NCI-H345 treated with DMSO at 0.1 percent for 48 hours (cell line): ENCODE results near the gene ODF2.
"Not testable (repeated sequence)": the region's sequence is repeated elsewhere in the genome, so short reads cannot be mapped to it uniquely, and the experiment has no call there.

Source experiments
- DNase-seq: peaks from one replicate; lab custom pipeline; 2025; ENCODE audit not compliant: unreplicated experiment; lab: John Stamatoyannopoulos, UW

The ODF2 gene

DNA sequence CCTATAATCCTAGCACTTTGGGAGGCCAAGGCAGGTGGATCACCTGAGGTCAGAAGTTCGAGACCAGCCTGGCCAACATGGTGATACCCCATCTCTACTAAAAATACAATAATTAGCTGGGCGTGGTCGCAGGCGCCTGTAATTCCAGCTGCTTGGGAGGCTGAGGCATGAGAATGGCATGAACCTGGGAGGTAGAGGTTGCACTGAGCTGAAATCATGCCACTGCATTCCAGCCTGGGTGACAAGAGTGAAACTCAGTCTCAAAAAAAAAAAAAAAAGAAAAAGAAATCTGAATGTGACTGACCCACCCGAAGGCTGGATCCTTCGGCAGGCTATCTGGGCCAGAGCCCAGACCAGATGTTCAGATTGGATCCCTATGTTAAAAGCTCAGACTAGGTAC, 32.5 kb upstream of the ODF2 start:
- DNase-seq, result not testable (repeated sequence)

DNA sequence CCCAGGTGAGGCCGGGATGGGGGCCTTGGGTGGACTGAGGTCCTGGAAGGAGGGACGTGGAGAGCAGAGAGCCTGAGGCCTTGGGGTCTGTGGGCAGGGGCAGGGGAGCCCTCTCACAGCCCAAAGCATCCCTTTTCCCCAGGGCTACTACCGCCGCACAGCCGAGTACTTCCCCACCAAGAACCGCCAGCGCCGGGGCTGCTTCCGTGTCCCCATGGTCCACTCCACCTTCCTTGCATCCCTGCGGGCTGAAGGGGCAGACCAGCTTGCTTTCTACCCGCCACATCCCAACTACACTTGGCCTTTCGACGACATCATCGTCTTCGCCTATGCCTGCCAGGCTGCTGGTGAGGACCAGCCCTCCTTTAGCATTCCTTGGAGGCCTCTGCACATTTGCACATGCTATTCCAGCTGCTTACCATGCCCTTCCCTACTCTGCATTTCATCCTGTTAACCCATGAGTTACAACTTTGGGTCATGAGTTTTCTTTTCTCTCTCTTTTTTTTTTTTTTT, 31.5 kb upstream of the ODF2 start:
- no peak for DNase-seq

DNA sequence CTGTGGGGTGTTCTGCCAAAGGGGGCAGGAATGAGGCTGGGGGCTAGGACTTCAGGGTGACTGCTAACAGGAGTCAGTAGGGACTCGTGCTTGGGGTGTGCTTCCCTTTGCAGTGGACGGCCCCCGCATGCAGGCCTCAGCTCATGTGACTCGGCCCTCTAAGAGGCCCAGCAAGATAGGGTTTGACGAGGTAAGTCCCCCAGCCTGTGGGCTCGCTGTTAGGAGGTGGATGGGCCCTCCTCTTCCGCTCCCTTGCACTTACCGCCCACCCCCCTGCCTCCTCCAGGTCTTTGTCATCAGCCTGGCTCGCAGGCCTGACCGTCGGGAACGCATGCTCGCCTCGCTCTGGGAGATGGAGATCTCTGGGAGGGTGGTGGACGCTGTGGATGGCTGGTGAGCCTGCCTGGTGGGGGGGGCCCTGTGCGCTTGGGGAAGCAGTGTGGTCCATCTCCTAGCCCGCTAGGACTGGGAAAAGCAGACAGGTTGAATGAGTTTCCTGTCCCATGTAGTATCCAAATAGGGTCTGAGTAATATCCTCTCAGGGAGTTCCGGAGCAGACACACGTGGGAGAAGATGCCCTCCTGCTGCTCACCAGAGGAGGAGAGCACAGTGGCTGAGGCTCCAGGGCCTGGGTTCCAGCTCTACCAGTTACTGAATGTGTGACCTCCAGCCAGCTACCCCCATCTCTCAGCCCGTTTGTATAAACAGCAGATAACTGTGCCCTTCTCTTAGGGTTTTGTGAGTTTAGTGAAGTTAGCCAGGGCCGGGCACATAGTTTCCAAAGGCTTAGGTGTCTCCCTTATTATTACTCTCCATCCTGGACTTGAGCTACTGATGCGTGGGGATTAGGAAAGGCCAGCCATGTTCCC, 26.9 kb upstream of the ODF2 start:
- no peak for DNase-seq

DNA sequence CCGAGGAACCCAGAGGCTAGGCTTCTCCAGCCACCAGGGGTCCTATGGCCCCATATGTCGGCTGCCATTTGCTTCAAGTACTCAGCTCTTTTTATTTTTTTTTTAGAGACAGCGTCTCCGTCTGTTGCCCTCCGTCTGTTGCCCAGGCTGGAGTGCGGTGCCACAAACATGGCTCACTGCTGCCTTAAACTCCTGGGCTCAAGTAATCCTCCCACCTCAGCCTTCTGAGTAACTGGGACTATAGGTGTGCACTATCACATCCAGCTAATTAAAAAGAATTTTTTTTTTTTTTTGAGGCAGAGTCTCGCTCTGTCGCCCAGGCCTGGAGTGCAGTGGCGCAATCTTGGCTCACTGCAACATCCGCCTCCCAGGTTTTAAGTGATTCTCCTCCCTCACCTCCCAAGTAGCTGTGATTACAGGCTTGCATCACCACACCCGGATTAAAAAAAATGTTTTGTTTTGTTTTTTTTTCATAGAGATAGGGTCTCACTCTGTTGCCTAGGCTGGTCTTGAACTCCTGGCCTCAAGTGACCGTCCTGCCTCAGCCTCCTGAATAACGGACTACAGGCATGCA, 26.2 kb upstream of the ODF2 start:
- DNase-seq, result no peak

DNA sequence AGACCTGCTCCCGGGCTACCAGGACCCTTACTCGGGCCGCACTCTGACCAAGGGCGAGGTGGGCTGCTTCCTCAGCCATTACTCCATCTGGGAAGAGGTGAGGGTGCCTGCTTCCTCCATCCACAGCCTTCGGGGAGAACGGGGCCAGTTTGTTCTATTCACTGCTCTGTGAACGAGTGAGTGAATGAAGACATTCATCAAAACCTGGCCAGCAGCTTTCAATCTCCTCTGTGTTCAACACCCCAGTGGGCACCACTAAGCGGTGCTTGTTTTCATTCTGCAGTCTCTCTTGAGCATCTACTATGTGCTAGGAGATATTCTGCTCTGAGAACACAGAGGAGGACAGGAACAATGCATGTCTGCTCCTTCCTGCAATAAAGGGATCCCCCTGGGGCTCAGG, 24.6 kb upstream of the ODF2 start:
- DNase-seq, result no peak

DNA sequence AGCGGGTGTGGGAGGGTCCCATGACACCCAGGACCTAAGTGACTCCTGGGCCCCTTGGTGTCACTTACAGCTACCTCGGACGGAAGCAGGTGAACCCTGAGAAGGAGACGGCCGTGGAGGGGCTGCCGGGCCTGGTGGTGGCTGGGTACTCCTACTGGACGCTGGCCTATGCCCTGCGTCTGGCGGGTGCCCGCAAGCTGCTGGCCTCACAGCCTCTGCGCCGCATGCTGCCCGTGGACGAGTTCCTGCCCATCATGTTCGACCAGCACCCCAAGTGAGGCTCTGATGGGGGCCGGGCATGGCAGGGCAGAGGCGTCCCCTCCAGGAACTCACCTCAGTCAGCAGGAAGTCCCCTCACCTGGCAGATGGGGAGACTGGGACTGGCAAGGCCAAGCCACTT, 21.5 kb upstream of the ODF2 start:
- no peak for DNase-seq

DNA sequence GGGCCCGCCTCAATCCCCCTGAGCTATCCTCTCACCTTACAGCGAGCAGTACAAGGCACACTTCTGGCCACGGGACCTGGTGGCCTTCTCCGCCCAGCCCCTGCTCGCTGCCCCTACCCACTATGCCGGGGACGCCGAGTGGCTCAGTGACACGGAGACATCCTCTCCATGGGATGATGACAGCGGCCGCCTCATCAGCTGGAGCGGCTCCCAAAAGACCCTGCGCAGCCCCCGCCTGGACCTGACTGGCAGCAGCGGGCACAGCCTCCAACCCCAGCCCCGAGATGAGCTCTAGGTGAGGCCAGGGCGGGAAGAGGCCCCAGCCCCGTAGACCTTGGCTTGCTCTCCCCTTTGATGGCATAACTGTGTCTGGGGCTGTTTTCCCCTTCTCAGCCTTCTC, 20.2 kb upstream of the ODF2 start:
- DNase-seq, result no peak

DNA sequence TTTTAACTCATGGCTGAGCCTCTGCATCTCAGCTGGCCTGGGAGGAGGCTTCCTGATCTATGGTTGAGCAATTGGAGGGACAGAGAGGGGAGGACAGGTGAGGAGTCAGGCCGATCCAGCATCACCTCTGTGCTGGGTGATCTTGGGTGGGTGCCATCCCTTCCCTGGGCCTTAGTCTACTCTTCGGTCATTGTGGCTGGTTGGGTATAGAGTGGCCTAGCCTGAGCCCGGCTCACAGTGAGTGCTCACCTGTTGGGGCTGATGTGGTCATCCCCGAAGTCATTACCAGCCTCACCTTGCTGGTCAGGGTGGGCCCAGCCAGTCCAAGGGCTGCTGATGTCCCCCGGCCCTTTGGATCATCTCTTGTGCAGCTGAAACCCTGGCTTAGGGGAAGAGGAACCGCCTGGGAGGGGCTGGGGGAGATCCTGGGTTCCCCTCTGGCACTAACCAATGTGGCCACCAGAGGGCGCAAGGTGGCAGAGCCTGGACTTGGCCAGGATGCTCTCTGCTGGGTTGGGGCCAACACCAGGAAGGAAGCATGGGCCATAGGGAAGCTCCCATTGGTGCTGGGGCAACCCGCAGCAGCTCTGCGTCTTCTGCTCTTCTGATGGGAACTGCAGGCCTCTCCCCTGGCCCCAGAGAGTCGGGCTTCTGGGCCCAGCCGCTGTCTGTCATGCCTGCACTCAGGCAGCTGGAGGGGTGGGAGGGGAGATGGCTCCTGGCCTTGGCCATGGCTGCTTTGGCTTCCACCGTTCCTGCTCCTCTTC, 17.3 kb upstream of the ODF2 start:
- DNase-seq, result peak; percentile 51

DNA sequence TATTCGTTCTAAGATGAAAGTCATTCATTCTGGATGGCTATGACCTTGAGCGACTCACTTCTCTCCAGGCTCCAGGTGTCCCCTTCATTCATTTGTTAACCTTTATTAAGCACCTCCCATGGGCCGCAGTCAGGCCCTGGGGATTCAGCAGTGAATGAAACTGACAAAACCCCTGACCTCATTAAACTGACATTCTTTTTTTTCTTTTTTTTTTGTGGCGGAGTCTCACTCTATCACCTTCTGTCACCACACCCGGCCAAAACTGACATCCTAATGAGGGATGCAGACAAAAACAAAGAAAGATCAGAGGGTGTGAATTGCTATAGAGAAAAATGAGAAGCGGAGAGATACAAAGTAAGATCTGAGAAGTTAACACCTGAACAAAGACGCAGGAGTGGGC, 16.5 kb upstream of the ODF2 start:
- DNase-seq, result no peak

DNA sequence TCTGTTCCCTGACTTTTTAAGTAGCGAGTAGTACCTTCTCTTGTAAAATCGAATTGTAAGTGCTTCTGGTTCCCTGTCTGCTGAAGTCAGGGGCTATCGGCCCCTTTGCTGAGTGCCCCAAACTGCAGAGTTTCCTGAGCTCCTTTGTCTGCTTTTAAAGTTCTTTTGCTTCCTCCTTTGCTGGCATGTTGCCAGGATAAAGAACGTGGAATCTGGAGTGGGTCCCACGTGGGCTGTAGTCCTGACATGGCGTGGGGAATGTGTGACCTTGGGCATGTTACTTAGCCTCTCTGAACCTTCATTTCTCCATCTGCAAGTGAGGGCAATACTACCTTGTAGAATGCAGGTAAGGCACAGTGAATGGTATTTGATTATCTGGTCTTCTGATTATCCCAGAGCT, 13.7 kb upstream of the ODF2 start:
- DNase-seq, result no peak

DNA sequence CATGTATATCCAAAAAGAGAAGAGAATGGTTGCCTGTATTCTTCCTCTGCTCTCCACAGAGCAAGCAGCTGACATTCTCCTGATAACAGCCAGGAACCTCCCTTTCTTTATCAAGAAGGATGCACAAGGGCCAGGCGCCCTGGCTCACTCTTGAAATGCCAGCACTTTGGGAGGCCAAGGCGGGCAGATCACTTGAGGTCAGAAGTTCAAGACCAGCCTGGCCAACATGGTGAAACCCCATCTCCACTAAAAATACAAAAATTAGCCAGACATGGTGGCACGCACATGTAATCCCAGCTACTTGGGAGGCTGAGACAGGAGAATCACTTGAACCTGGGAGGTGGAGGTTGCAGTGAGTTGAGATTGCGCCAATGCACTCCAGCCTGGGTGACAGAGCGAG, 9.3 kb upstream of the ODF2 start:
- not testable (repeated sequence) for DNase-seq

DNA sequence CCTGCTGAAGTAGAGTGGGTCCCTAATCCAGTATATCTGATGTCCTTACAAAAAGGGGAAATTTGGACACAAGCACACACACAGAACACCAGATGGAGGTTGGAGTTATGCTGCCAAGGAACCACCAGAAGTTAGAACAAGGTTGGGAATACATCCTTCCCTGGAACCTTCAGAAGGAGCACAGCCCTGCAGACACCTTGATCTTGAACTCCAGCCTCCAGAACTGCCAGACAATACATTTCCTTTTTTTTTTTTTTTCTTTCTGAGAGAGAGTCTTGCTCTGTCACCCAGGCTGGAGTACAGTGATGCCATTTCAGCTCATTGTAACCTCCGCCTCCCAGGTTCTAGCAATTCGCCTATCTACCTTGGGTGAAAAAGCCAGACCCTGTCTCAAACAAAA, 7.1 kb upstream of the ODF2 start:
- no peak for DNase-seq

DNA sequence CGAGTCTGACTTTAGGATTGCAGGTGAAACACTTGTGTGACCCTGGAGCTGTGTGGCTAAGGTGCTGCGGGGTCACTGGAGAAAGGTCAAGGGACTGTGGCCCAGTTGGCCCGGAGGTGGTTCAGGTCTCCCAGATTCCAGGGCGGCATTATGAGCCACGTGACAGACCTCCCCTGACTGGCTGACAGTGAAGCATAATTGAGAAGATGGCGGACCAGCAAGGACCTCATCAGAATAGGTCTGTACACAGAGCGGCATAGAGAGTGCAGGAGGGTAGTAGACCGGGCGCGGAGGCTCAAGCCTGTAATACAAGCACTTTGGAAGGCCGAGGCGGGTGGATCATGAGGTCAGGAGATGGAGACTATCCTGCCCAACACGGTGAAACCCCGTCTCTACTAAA, 815 bp upstream of the ODF2 start:
- DNase-seq, result peak; percentile 23

DNA sequence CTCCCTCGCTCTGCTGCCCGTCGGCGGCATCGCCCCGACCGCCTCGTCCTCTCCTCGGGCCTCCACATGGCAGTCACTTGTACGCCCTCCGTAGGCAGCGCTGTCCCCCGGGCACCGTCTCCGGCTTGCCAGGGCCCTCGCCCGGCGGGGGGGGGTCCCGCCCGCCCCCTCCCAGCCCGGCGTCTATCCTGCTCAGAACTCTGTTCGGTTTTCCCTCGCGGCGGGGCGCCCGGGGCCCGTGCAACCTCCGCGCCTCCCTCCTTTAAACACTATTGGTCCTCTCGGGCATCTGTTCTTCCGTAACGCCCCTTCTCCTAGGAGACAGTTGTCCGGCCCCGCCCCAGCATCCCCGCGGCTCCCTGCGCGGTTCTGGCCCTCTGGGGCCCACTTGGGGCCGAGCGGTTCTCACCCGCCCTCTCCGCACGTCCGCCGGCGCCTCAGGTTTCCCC, 831 bp downstream of the ODF2 start:
- peak; percentile 47 for DNase-seq

DNA sequence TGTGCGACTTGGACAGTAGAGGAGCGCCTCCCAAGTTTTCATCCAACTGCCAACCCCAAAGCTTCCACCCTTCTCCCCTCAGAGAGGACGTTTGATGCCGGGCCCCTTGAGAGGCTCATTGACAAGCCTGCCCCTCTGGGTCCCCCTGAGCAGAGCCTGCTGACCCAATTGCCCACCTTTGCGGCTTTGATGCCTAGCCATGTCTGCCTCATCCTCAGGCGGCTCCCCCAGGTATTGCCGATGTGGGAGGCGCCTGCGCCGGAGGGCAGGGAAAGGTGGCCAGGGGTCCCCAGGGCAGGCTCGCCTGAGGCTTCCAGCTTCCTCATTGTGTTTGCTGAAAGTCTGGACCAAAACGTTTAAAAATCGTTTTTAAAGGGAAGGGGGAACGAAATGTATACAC, 1.4 kb downstream of the ODF2 start:
- DNase-seq, result no peak

DNA sequence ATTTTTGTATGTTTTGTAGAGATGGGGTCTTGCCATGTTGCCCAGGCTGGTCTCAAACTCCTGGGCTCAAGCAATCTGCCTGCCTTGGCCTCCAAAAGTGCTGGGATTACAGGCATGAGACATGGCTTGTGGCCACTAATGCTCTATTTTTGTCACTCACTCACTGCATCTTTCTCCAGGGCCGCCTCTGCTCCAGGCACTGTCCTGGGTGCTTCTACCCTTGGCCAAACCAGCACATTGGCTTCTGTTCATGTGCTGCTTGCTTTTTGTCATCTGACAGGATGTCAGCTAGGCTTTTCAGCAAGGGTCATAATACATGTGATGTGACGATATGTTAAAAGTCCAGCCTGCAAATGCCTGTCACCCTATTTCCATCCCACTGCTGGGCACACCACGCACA, 3.2 kb downstream of the ODF2 start:
- no peak for DNase-seq

DNA sequence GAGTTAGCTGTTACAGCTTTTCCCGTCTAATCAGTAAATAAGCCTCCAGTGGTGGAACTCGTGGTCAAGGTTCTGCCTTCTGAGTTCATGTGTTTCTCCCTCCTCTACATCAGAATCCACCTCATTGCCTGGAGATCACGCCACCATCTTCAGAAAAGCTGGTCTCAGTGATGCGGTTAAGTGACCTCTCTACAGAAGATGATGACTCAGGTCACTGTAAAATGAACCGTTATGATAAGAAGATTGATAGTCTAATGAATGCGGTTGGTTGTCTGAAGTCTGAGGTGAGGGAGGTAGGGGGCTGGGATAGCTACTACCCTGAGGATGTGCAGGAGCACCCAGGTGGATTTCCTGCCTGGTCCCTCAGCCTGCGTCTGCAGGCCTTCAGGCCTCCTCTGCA, 13.3 kb downstream of the ODF2 start:
- no peak for DNase-seq

DNA sequence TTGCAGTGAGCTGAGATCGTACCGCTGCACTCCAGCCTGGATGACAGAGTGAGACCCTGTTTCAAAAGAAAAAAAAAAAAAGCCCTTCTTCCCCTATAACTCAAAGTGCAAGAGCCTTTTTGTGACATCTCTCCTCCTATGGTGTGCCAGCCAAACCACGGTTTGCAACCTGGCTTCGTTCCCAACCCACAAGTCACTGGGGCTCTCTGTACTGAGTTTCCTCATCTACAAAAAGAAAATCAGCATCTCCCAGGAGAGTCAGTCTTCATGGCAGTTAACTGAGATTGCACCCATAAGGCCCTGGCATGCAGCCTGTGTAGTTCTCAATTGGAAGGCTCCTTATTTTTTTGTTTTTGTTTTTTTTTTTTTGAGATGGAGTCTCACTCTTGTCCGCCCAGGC, 14.8 kb downstream of the ODF2 start:
- no peak for DNase-seq

DNA sequence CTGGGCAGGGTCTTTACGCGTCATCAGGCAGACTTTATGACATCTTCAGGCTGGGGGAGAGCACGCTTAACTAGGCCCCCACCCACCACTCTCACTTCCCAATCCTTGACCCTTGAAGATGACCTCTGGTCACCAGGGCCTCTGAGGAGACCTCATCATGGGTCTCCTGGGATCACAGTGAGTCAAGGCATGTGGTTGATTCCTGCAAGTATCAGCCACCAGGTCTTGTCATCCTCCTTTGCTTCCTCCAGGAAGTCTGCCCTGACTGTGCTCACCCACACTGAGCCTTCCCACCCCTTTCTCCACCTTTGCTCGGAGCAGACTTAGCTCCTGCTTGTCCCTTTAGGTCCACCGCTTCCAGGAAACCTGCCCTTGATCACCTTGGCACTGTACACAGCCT, 17.3 kb downstream of the ODF2 start:
- no peak for DNase-seq

DNA sequence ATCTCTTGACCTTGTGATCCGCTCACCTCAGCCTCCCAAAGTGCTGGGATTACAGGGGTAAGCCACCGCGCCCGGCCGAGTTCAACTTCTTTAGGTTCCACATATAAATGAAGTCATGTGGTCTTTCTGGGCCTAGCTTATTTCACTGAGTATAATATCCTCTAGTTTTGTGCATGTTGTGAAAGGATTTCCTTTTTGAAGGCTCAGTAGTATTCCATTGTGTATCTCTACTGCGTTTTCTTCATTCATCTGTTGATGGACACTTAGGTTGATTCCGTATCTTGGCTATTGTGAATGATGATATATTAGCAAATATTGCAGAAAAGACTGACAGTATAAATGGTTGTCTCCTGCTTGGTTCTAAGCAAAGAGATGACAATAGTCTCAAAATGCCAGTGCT, 20.1 kb downstream of the ODF2 start:
- DNase-seq, result no peak

DNA sequence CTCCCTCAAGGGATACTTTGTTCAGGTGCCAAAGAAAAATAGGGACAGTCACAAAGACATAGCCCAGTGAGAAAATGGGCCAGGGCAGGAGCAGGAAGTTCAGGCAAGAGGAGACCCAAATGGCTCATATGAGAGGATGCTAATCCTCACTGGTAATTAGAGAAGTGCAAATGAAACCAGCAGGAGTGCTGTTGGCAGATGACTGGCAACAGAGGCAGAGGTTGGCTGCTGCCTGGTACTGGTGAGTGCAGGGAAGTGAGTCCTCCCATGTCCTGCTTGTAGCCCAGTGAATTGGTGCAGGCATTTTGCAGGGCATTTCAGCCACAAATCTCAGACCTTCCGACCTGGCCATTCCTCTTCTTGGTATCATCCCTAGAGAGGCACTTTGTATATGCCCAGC, 23.5 kb downstream of the ODF2 start:
- no peak for DNase-seq

DNA sequence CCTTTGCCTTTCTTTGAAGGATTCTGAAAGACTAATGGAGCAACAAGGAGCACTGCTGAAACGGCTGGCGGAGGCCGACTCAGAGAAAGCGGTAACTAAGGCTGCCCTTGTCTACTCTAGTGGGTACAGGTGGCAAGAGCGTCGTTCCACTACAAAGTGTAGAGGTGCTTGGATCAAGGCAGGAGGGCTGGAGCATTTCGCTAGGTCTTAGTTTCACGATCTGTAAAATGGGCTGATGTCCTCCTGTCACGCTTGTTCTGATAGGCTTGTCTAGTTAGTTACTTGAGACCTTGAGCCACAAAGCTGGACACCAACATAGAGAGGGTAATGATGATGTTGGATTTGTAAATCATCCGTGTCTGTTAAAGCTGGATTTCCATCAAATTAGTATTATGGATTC, 25.8 kb downstream of the ODF2 start:
- DNase-seq, result no peak
